Lung (tissue), 12 donors: ENCODE results near the gene SCAPER. TPM values are rescaled to one million over a fixed set of nuclear protein-coding genes. Genes with fewer than 3 reads are reported as not detected.

Source experiments
- ATAC-seq: fragments of 200-7000 bp; cut with Tn5 transposase; one replicate; pipeline ENCODE4 v1.9.1; 2020; ENCODE audit warnings: moderate number of reproducible peaks; ENCODE audit not compliant: insufficient read depth, low FRiP score
- DNase-seq, 3 donors: peaks; one replicate each; pipeline ENCODE4 v3.0.0-alpha.2; 2013 to 2017
- H3K27ac ChIP-seq, 2 donors: one replicate each; pipeline ENCODE4 v1.5.1; 2013; ENCODE audit warnings: mild to moderate bottlenecking in 2 of 2, moderate library complexity in 2 of 2, control low read depth in 1 of 2, inconsistent platforms in 1 of 2, low read depth in 1 of 2, low read length in 1 of 2
- H3K27me3 ChIP-seq, 3 donors: one replicate each; pipeline ENCODE4 v1.5.1; 2013; ENCODE audit warnings: low read length in 2 of 3; ENCODE audit not compliant: control insufficient read depth in 3 of 3, insufficient read depth in 3 of 3
- H3K36me3 ChIP-seq, 4 donors: one replicate each; pipeline ENCODE4 v1.5.1; 2013; ENCODE audit warnings: low read length in 4 of 4, mild to moderate bottlenecking in 1 of 4, moderate library complexity in 1 of 4; ENCODE audit not compliant: control insufficient read depth in 4 of 4, insufficient read depth in 4 of 4
- H3K4me1 ChIP-seq, 5 donors: one replicate each; pipeline ENCODE4 v1.5.1; 2013; ENCODE audit warnings: low read length in 5 of 5, mild to moderate bottlenecking in 2 of 5, moderate library complexity in 1 of 5; ENCODE audit not compliant: control insufficient read depth in 5 of 5, insufficient read depth in 5 of 5
- H3K4me3 ChIP-seq: one replicate; pipeline ENCODE4 v1.5.1; 2013; ENCODE audit warnings: mild to moderate bottlenecking, control low read depth, moderate library complexity
- H3K9ac ChIP-seq, 2 donors: one replicate each; pipeline ENCODE4 v1.5.1; 2013; ENCODE audit warnings: low read length in 2 of 2, control low read depth in 1 of 2; ENCODE audit not compliant: insufficient read depth in 1 of 2
- H3K9me3 ChIP-seq, 4 donors: one replicate each; pipeline ENCODE4 v1.5.1; 2013; ENCODE audit warnings: low read length in 3 of 4, mild to moderate bottlenecking in 1 of 4, moderate library complexity in 1 of 4; ENCODE audit not compliant: control insufficient read depth in 4 of 4, insufficient read depth in 3 of 4
- CTCF ChIP-seq: IDR thresholded peaks from 2 replicates; pipeline ENCODE4 v1.5.1; 2012; ENCODE audit warnings: mild to moderate bottlenecking; ENCODE audit errors: control extremely low read depth, extremely low read depth
- WGBS, 2 donors: extraction: QIAGEN DNeasy Blood & Tissue Kit; methylation state at CpG; one replicate each; pipeline ENCODE4 v1.1.7; 2013; 5-methylcytosine and 5-hydroxymethylcytosine counted together
- polyA plus RNA-seq, 2 donors: library from polyadenylated mRNA; stranded (reverse); fragments of 200-250 nt; gene quantifications; one replicate each; pipeline ENCODE4 v1.2.1, GENCODE V29; 2013
- total RNA-seq, 2 donors: library from RNA; depleted of rRNA in 1 of 2; stranded (reverse); fragments of >200 nt in 1 of 2; gene quantifications; one replicate each; pipeline ENCODE4 v1.2.1, GENCODE V29; 2014 to 2021
- donor health status: control.
- donor health status: control.
- donor health status: Bipolar disorder and iron deficiency.
- donor health status: healthy.
- donor health status: DM: yes; HTN: yes; CAD: no.

Gene SCAPER
- total and polyA plus RNA-seq, 4 donors = 3.9 to 40.2 (median 19.5) TPM

- peaks cover 0 to 15% (median 0%) of the 10 kb centered on the region in 5 donors for H3K4me1 ChIP-seq
- no peak overlapping the region for H3K9ac ChIP-seq
- H3K27me3 ChIP-seq = no peaks in the 10 kb centered on the region
- H3K36me3 ChIP-seq = peaks cover 0 to 4% (median 2%) of the 10 kb centered on the region in 4 donors
- no peak overlapping the region for H3K4me3 ChIP-seq
- no peak for TF ChIP-seq CTCF
- no peak overlapping the region for H3K27ac ChIP-seq
- H3K9me3 ChIP-seq = peaks cover 0 to 2% (median 1%) of the 10 kb centered on the region in 4 donors
- ATAC-seq (no peak), DNase-seq (no peak)
- 81 to 94% methylated on average over 1 of the region's 1 CpG for WGBS, 2 donors
Measured at GRCh38 chr15:76773234-76773633, 131.9 kb downstream of the SCAPER start.

GRCh38 chr15:76772776-76773175 lies 132.4 kb downstream of the SCAPER start:
- peaks cover 0 to 4% (median 2%) of the 10 kb centered on the region in 4 donors for H3K36me3 ChIP-seq
- ATAC-seq (no peak), DNase-seq (peak in 1 of 3 donors; percentile 60)
- peaks cover 0 to 2% (median 1%) of the 10 kb centered on the region in 4 donors for H3K9me3 ChIP-seq
- no peak overlapping the region for H3K9ac ChIP-seq
- WGBS, 2 donors = 43 to 68% methylated on average over 1 of the region's 1 CpG
- H3K27me3 ChIP-seq = no peaks in the 10 kb centered on the region
- H3K4me1 ChIP-seq = peaks cover 0 to 15% (median 0%) of the 10 kb centered on the region in 5 donors
- H3K27ac ChIP-seq = no peak overlapping the region
- no peak for TF ChIP-seq CTCF
- no peak overlapping the region for H3K4me3 ChIP-seq

- H3K9ac ChIP-seq = no peak overlapping the region
- DNase-seq = no peak
- peaks cover 0 to 1% (median 0%) of the 10 kb centered on the region in 5 donors for H3K4me1 ChIP-seq
- no peak for TF ChIP-seq CTCF
- no peak for ATAC-seq
- peaks cover 0 to 6% (median 2%) of the 10 kb centered on the region in 4 donors for H3K9me3 ChIP-seq
- peaks cover 15 to 25% (median 20%) of the 10 kb centered on the region in 4 donors for H3K36me3 ChIP-seq
- H3K4me3 ChIP-seq = no peak overlapping the region
- H3K27ac ChIP-seq = no peak overlapping the region
- WGBS, 2 donors = 98% methylated on average over 3 of the region's 3 CpGs
- no peaks in the 10 kb centered on the region for H3K27me3 ChIP-seq
Measured at GRCh38 chr15:76764004-76764403, 141.1 kb downstream of the SCAPER start.

GRCh38 chr15:76763554-76763953 lies 141.6 kb downstream of the SCAPER start:
- ATAC-seq = no peak

More at GRCh38 chr15:76763554-76763953, 141.6 kb downstream of the SCAPER start:
- no peak overlapping the region for H3K4me3 ChIP-seq
- H3K4me1 ChIP-seq = peaks cover 0 to 1% (median 0%) of the 10 kb centered on the region in 5 donors
- H3K27ac ChIP-seq = no peak overlapping the region
- H3K27me3 ChIP-seq = no peaks in the 10 kb centered on the region
- H3K9ac ChIP-seq = no peak overlapping the region
- TF ChIP-seq CTCF = no peak
- WGBS, 2 donors = 98 to 100% methylated on average over 2 of the region's 2 CpGs
- no peak for DNase-seq
- peaks cover 0 to 6% (median 2%) of the 10 kb centered on the region in 4 donors for H3K9me3 ChIP-seq
- peaks cover 15 to 25% (median 20%) of the 10 kb centered on the region in 4 donors for H3K36me3 ChIP-seq
